Bone marrow (tissue), 2 donors: Measurements from ENCODE around the gene LECT2.

Source experiments
- DNase-seq, 2 donors: peaks; one replicate each; lab custom pipeline; 2025; lab: John Stamatoyannopoulos, UW

LECT2 gene

GRCh38 chr5:135954899-135955298 lies at the start of gene LECT2:
Gene LECT2 (minus strand): TSS chr5:135954983. CDS start chr5:135954833, 150 bp downstream.
- no peak for DNase-seq

- no peak for DNase-seq
Observed at GRCh38 chr5:136004436-136004835, 49.7 kb upstream of the LECT2 start.

- no peak for DNase-seq
Observed at GRCh38 chr5:136001466-136001981, 46.7 kb upstream of the LECT2 start.

- DNase-seq = no peak
Observed at GRCh38 chr5:136000932-136001331, 46.1 kb upstream of the LECT2 start.

GRCh38 chr5:136000147-136000546 lies 45.4 kb upstream of the LECT2 start:
- no peak for DNase-seq

- peak in 1 of 2 donors; percentile 33 for DNase-seq
Observed at GRCh38 chr5:135999406-136000139, 44.8 kb upstream of the LECT2 start.

- no peak for DNase-seq
Observed at GRCh38 chr5:135998889-135999288, 44.1 kb upstream of the LECT2 start.

- DNase-seq = no peak
Observed at GRCh38 chr5:135997673-135998335, 43.0 kb upstream of the LECT2 start.

GRCh38 chr5:135996611-135997010 lies 41.8 kb upstream of the LECT2 start:
- no peak for DNase-seq

- no peak for DNase-seq
Observed at GRCh38 chr5:135995976-135996375, 41.2 kb upstream of the LECT2 start.

- DNase-seq = no peak
Observed at GRCh38 chr5:135993880-135994636, 39.3 kb upstream of the LECT2 start.

GRCh38 chr5:135993335-135993879 lies 38.6 kb upstream of the LECT2 start:
- no peak for DNase-seq

- no peak for DNase-seq
Observed at GRCh38 chr5:135991429-135991828, 36.6 kb upstream of the LECT2 start.

DNA sequence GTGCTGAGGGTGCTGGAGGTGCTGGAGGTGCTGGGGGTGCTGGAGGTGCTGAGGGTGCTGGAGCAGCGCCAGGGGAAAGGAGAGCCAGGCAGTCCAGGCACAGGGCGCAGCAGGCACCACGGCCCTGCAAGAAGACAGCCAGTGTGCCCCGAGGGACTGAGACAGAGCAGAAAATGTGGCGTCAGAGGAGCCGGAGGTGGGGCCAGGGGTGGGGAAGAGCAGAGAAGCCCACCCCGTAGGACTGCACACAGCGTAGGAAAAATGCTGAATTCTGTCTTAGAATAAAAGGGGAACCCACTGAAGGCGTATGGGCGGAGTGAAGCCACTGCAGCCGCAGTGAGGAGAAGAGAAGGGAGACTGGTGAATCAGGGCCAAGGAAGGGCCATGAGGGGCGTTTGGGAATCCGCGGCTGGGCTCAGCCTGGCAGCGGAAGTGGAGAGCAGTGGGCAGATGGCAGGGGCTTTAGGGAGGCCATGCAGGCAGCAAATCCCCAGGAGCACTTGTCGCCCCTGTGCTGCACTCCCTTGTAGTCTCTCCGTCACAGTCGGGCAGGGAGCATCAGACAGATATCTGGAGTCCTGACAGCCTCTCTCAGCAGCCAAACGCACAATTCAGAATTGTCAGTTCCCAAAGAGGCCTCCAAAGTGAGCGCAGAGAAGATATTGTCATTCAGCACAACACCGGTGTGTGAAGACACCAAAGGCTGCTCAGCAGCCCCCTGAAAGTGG lies 35.9 kb upstream of the LECT2 start:
- DNase-seq = no peak

DNA sequence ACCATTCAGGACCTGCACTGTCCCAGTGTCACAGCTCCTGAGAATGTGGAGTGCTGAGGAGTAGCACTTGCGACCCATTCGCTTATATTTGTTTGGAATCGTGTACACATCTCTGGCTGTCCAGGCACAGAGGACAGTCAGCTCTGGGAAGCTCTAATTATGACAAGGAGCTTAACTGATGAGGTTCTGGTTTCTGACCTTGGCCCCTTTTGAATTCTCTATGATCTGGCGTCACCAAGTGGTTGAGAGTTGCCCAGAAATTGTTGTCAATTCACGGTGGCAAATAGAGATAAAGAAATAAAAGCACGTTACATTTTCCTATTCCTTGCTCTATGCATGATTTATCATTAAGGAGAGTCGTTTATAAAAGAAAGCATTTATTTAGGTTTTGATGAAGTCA lies 34.9 kb upstream of the LECT2 start:
- DNase-seq = no peak

GRCh38 chr5:135988546-135988945 lies 33.8 kb upstream of the LECT2 start:
- DNase-seq = no peak

- DNase-seq = no peak
Observed at GRCh38 chr5:135986891-135987401, 32.2 kb upstream of the LECT2 start.

- no peak for DNase-seq
Observed at GRCh38 chr5:135986401-135986800, 31.6 kb upstream of the LECT2 start.

DNA sequence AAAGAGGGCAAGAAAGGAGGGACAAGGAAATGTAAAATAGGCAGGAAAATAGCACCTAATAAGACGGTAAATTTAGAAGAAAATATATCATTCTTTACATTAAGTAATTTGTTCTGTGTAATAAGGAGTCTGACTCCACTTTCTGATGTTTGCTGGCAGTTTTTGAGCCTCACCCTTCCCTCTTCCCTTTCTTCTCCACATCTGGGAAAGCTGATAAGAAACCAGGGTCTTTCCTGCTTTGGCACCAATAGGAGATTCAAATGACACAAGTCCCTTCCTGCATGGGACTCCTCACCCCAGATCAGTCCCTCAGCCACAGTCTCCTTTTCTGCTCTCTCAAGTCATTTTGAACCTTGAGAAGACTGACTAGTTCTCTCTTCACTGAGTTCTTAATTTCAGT lies 31.2 kb upstream of the LECT2 start:
- DNase-seq = no peak

DNA sequence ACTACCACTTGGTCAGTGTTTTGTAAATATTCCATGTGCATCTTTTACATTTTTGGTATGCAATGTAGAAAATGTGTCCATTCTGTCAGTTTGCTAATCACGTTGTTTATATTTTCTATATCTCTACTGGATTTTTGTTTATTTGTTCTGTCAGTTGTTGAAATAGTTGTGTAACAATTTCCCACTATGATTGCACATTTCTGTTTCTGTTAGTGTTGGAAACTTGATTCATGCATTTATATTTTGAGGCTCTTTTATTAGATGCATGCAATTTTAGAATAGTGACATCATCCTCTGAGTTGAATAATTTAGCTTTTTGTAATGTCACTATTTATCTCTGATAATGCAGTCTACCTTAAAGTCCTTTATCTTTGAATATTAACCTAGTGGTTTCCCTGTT lies 25.8 kb upstream of the LECT2 start:
- no peak for DNase-seq

DNA sequence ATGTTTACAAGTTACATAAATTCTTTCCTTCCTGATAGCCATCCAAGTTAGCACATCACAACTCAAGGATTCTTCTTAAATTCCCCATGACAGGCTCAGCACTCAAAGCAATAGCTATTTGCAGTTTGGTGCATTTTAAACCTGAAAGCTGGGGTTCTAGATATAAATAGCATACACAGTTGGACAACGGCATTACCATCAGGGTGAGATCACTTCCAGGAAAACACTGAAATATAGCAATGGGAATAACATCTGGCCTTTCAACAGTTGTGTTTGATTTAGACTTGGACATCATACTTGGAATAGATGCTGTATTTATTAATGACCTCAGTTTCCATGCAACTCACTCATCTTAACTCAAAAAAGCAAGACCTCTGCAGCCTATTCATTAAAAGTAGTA lies 24.7 kb upstream of the LECT2 start:
- no peak for DNase-seq

DNA sequence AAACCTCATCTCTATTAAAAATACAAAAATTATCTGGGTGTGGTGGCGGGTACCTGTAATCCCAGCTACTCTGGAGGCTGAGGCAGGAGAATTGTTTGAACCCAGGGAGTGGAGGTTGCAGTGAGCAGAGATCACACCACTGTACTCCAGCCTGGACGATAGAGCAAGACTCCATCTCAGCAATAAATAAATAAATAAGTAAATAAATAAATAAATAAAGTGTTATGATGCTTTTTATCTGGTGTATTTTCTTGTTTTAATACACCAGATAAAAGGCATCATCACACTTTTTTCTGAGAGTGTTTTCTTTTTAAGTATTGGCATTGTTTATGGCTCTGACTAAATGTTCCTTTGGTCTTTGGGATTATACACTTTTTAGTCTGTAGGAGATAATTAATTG lies 24.2 kb upstream of the LECT2 start:
- DNase-seq = no peak
